HG03280 (cell line): Measurements from ENCODE around the gene SSC4D.
"Not testable (repeated sequence)": the region's sequence is repeated elsewhere in the genome, so short reads cannot be mapped to it uniquely, and the experiment has no call there.

Source experiments
- ATAC-seq: cut with Tn5 transposase; IDR thresholded peaks from one replicate; pipeline ENCODE4 v1.9.1; 2021; ENCODE audit warnings: mild to moderate bottlenecking, moderate library complexity; ENCODE audit not compliant: unreplicated experiment

SSC4D gene

GRCh38 chr7:76409537-76409936 lies at the start of gene SSC4D:
Gene SSC4D (minus strand): TSS chr7:76409697. CDS start chr7:76404439, 5,258 bp downstream.
- no peak for ATAC-seq

- not testable (repeated sequence) for ATAC-seq
These were observed 49.0 kb upstream of the SSC4D start for GRCh38 chr7:76458504-76458903.

DNA sequence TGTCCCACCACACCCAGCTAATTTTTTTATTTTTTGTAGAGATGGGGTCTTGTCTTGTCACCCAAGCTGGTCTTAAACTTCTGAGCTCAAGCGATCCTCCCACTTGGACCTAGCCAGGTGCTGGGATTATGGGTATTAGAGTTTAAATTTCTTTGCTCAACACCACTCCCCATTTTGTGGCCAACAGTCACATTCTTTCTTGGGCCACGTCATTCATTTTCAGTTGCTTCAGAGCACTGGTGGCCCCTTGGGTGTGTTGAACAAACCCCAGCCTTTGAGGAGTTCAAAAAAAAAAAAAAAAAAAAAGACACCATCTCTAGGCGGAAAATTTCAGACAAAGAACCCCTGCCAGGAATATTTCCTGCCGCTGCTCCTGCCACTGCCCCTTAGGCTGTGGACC lies 47.5 kb upstream of the SSC4D start:
- not testable (repeated sequence) for ATAC-seq

DNA sequence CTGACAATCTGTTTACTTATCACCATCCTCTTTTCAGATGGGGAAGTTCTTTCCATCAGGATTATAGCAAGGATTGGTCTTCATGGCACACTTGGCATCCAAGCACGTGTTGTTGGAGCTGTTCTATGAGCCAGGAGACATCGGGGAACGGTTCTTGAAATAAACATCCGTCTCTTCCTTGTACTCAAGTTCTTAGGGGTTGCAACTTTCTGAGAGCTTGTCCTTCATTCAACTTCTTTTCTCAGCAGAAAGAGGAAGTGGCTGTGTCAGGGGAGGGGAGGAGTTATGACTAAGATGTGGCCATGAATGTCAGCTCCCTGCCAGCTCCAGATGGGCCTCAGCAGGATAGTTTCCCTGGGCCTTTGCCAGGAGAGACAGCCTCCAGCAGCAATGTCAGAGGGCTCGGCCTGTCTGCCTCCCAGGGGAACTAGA lies 36.1 kb upstream of the SSC4D start:
- peak; percentile 91 for ATAC-seq

GRCh38 chr7:76443846-76444245 lies 34.3 kb upstream of the SSC4D start:
- not testable (repeated sequence) for ATAC-seq

GRCh38 chr7:76442664-76443446 lies 33.4 kb upstream of the SSC4D start:
- ATAC-seq, result not testable (repeated sequence)

GRCh38 chr7:76441792-76442191 lies 32.3 kb upstream of the SSC4D start:
- ATAC-seq, result peak; percentile 47

GRCh38 chr7:76440404-76440803 lies 30.9 kb upstream of the SSC4D start:
- ATAC-seq, result not testable (repeated sequence)

- not testable (repeated sequence) for ATAC-seq
These were observed 29.8 kb upstream of the SSC4D start for GRCh38 chr7:76439120-76439888.

- not testable (repeated sequence) for ATAC-seq
These were observed 28.4 kb upstream of the SSC4D start for GRCh38 chr7:76437873-76438272.

GRCh38 chr7:76430836-76431235 lies 21.3 kb upstream of the SSC4D start:
- no peak for ATAC-seq

DNA sequence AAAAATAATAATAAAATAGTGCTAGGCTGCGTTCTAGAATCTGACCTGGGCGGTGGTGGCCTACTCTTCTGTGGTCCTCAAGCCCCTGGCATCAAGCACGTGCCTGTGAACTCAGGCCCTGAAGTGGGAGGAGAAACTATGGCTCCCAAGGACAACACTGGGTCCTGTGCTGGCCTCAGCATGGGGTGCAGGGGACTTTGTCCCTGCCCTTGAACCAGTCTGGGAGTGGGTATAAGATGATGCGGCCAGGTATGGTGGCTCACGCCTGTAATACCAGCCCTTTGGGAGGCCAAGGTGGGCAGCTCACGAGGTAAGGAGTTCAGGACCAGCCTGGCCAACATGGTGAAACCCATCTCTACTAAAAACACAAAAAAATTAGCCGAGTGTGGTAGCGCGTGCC lies 20.7 kb upstream of the SSC4D start:
- no peak for ATAC-seq

- ATAC-seq, result no peak
These were observed 19.6 kb upstream of the SSC4D start for GRCh38 chr7:76428868-76429805.

GRCh38 chr7:76428149-76428823 lies 18.8 kb upstream of the SSC4D start:
- ATAC-seq, result no peak

GRCh38 chr7:76427635-76428034 lies 18.1 kb upstream of the SSC4D start:
- no peak for ATAC-seq

- no peak for ATAC-seq
These were observed 16.7 kb upstream of the SSC4D start for GRCh38 chr7:76426246-76426645.

DNA sequence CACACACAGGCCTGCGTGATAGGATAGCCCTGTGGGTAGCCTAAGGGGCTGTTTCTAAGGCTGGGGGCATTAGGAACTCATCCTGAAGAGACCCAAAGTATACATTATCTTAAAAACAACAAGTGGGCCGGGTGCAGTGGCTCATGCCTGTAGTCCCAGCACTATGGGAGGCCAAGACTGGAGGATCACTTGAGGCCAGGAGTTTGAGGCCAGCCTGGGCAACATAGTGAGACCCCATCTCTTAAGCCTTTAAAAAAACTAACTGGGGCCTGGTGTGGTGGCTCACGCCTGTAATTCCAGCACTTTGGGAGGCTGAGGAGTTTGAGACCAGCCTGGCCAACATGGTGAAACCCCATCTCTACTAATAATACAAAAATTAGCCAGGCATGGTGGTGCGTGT lies 16.1 kb upstream of the SSC4D start:
- not testable (repeated sequence) for ATAC-seq

GRCh38 chr7:76425156-76425555 lies 15.7 kb upstream of the SSC4D start:
- no peak for ATAC-seq

DNA sequence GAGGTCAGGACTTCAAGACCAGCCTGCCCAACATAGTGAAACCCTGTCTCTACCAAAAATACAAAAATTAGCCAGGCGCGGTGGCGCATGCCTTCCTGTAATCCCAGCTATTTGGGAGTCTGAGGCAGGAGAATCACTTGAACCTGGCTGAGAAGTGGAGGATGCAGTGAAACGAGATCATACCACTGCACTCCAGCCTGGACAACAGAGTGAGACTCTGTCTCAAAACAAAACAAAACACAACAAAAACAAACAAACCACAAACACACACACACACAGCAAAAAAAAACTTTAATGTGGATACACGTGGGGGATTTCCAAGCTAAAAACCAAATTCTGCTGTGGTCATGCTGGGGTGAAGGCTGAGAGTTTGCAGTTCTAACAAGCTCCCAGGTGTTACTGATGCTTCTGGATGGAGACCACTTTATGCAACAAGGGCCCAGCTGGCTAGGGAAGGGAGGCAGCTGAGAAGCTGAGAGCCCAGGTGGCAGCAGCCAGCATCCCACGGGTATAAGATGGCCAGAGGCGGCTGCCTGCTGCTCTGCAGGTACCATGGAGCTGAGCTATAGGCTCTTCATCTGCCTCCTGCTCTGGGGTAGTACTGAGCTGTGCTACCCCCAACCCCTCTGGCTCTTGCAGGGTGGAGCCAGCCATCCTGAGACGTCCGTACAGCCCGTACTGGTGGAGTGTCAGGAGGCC lies 15.1 kb upstream of the SSC4D start, which contains the start of gene ZP3:
Gene ZP3 (plus strand): TSS at position 538 of the 699 bp plus-strand sequence. CDS start 15 bp downstream, at position 553.
- peak; percentile 50 for ATAC-seq
